ENCODE data around the gene FAM3A.

The FAM3A gene

GRCh38 chrX:154476821-154477220 is 39.2 kb downstream of the FAM3A start:
- no peak for DNase-seq

DNA sequence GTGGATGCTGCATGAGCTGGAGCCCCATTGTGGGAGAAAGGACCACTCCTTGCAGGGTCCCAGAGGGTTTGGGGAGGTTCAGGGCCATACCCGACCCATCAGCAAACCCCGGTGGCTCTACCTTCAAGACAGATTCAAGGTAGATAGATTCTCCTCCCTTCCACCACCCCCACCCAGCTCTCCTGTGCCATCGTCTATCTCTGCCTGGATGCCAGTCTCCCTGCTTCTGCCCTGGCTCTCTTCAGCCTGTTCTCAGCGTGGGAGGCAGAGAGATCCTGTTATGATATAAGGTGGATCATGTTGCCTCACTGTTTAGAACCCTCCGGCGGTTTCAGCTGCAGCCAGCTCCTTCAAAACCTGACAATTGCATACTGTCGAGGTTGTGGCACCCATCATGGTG is 42.3 kb downstream of the FAM3A start:
- DNase-seq = no peak

DNA sequence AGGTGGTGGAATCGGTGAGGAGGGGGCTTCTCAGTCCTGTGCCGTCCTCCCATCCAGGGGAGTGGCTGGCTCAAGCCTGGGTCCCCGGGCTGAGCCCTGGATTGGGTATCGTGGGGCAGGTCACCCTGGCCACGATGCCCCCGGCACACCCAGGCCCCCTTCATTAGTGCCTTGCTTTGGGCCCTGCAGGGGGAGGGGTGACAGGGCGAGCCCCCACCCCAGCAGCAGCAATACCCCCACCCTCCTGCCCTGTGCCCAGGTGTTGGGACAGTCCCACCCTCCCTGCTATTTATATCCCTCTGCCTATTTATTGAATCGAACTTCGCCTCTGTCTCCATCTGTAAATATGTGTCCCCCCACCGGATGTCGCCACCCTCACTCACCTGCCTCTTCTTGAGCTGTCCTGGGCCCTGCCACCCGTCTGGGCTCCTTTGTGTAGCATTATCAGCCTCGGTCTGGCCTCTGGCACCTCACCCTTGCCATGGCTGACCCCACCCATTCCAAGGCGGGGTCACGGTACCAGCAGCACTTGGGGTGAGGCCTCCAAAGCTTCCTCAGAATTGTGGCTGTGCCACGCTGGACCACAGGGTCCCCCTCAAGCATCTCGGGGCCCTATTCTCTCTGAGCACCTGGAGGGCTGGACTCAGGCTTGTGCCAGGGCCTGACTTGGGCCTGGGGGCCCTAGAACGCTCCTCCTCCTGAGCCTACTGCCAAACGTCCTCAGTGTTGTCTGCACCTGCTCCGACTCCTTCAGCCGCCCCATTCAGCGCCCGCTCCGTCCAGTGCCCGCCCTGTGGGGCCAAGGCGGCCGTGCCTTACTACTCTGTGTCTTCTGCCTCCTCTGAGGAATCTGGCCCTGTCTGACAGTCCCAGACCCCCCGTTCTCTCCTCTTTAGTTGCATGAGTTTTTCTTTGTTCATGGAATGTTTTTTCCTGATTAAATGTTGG is 43.1 kb downstream of the FAM3A start:
- no peak for DNase-seq

DNA sequence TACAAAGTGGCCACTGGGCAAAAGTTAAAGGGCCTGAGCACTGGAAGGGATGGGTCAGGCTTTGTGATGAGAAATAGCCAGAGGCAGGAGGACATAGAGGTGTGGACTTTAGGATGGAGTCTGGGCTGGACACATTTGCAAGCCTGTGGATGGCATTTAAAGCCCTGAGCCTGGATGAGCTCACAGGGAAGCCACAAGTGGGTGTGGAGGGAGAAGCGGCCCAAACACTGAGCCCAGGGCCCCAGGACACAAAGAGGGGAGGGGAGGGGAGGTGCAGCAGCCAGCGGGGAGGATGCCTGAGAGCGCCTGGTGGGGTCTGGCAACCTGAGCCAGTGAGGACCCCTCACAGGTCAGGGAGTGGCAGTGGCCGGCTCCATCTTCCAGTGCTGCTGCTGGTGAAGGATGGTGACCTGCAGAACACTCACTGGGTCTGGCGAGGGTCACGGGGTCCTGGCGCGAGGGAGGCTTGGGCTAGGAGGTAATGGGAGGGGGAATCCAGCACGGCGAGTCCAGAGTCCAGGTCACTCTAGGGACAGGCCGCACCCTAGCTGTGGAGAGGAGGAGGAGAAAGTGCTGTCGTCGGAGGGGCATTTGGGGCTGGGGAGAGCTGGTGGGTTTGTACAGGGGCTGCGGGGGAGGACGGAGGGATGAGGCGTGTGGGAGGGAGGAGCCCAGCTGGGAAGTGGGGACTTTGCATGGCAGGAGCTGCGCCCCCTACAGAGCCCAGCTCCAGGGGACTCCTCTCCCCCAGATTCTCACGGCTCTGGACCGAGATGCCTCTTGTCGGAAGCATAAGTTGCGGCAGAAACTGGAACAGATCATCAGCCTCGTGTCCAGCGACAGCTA is 44.0 kb downstream of the FAM3A start:
- DNase-seq = no peak

DNA sequence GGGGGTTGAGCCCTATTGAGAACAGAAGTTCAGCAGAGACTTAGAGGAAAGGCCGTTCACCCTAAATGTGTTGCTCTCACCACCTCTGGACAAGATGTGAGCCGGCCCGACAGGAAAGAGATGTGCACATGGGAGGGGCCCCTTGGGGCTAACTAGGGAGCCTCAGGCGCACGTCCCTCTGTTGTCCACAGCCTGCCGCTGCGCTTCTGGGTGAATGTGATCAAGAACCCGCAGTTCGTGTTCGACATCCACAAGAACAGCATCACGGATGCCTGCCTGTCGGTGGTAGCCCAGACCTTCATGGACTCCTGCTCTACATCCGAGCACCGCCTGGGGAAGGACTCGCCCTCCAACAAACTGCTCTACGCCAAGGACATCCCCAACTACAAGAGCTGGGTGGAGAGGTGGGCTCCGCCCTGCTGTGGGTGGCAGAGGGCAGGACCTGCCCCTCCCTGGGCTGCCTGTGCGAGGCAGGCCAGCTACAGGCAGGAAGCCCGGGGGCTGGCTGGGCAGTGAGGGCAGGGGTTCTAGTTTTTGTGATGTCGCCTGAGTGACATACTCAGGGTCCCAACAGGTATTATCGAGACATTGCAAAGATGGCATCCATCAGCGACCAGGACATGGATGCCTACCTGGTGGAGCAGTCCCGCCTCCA is 45.0 kb downstream of the FAM3A start:
- DNase-seq = no peak

- DNase-seq = no peak
Measured at GRCh38 chrX:154470434-154470833, 45.6 kb downstream of the FAM3A start.

GRCh38 chrX:154469880-154470279 is 46.2 kb downstream of the FAM3A start:
- DNase-seq = no peak

- DNase-seq = no peak
Measured at GRCh38 chrX:154469114-154469513, 46.9 kb downstream of the FAM3A start.

DNA sequence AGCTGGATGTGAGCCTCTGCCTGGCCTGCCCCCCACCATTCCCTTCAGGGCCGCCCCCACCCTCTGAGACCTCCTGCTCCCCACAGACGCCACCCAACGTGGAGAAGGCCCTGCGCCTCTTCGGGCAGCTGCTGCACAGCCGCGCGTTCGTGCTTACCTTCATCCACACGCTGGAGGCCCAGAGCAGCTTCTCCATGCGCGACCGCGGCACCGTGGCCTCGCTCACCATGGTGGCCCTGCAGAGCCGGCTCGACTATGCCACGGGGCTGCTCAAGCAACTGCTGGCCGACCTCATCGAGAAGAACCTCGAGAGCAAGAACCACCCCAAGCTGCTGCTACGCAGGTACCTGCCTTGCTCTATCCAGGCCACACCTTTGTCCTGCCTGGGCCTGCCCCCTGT is 47.8 kb downstream of the FAM3A start:
- DNase-seq = no peak

DNA sequence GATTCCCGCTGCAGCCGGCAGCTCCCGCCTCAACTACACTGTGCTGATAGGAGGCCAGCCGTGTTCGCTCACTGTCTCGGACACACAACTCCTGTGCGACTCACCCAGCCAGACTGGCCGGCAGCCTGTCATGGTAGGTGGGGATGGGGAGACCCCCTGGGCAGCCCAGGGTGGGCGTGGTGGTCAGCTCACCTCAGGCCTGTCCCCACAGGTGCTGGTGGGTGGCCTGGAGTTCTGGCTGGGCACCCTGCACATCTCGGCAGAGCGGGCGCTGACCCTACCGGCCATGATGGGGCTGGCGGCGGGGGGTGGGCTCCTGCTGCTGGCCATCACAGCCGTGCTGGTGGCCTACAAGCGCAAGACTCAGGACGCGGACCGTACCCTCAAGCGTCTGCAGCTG is 48.5 kb downstream of the FAM3A start:
- DNase-seq = no peak

GRCh38 chrX:154466907-154467306 is 49.1 kb downstream of the FAM3A start:
- no peak for DNase-seq

GRCh38 chrX:154466036-154466435 is 50.0 kb downstream of the FAM3A start:
- DNase-seq = no peak

DNA sequence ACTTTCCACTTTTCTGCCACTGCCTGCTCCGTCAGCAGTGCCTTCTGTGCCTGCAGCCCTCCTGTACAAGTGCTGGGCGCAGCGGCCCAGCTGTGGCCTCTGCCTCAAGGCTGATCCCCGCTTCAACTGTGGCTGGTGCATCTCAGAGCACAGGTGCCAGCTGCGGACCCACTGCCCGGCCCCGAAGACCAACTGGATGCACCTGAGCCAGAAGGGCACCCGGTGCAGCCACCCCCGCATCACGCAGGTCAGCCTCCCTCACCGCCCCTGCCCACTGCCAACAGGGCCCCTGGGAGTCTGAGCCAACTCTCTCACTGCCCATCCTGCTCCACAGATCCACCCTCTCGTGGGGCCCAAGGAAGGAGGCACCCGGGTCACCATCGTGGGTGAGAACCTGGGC is 50.4 kb downstream of the FAM3A start:
- DNase-seq = no peak

DNA sequence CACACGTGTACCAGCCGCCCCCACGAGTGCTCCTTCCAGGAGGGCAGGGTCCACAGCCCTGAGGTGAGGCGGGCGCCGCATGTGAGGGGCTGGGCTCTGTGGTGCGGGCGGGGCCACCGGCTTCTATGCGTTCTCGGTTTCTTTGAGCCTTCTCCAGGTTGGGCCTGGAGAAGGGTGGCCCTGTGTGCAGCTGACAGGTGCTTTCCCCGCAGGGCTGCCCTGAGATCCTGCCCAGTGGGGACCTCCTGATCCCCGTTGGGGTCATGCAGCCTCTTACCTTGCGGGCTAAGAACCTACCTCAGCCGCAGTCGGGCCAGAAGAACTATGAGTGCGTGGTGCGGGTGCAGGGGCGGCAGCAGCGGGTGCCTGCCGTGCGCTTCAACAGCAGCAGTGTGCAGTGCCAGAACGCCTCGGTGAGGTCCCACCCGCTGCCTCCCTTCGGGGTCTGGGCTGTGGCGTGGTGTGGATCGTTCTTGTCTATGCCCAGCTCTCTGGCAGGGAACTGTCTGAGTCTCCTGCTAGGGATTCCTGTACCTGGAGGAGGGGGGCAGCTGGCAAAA is 51.1 kb downstream of the FAM3A start:
- no peak for DNase-seq

DNA sequence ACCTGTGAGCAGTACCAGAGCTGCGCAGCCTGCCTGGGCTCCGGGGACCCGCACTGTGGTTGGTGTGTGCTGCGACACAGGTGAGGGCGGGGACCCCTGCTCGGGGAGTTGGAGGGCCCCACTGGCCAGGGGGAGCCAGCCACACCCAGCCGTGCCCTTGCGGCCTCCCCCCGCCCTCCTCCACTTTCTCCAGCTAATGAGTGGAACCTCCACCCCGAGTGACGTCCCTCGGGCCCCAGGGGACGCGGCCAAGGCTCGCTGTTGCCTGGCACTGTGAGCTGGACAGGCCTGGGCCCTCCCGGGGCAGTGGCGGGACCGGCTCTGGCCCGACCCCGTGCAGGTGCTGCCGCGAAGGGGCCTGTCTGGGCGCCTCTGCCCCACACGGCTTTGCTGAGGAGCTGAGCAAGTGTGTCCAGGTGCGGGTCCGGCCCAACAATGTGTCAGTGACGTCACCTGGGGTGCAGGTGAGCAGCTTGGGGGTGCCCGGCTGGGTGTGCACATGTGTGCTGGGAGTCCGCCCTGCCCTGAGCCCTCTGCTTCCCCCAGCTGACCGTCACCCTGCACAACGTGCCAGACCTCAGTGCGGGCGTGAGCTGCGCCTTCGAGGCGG is 52.3 kb downstream of the FAM3A start:
- no peak for DNase-seq

- no peak for DNase-seq
Measured at GRCh38 chrX:154462396-154462795, 53.6 kb downstream of the FAM3A start.

DNA sequence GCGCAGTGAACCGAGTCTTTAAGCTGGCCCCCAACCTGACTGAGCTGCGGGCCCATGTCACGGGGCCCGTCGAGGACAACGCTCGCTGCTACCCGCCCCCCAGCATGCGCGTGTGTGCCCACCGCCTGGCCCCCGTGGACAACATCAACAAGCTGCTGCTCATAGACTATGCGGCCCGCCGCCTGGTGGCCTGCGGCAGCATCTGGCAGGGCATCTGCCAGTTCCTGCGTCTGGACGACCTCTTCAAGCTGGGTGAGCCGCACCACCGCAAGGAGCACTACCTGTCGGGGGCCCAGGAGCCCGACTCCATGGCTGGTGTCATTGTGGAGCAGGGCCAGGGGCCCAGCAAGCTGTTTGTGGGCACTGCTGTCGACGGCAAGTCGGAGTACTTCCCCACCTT is 55.7 kb downstream of the FAM3A start:
- DNase-seq = no peak

DNA sequence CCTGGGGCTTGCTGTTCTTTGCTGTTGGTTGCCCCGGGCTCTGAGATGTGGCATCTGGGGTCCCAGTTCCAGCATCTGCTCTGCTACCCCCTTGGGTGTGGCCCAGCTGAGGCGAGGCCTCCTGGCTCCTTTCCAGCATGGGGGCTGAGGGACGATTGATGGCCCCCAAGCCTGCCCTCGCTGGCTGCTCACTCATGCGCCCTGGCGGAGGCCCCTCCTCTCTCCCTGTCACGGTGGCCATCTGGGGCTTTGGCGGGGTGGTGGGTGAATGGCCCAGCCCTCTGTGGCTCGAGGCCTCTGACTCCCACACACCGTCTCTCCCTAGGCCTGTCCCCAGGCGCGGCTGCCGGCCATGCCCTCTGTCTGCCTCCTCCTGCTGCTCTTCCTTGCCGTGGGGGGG is 56.2 kb downstream of the FAM3A start:
- DNase-seq = no peak

- no peak for DNase-seq
Measured at GRCh38 chrX:154458954-154459778, 56.9 kb downstream of the FAM3A start.

- no peak for DNase-seq
Measured at GRCh38 chrX:154458116-154458953, 57.7 kb downstream of the FAM3A start, which contains the start of gene PLXNA3. Gene PLXNA3, plus strand, starts transcription at chrX:154458281. Its CDS starts 1,903 bp downstream, at chrX:154460184.
